Keratinocyte (primary cell): ENCODE measurements around the gene DNAJC27. TPM values are rescaled to one million over a fixed set of nuclear protein-coding genes. Genes with fewer than 3 reads are reported as not detected.

Source experiments
- DNase-seq: peaks from one replicate; pipeline ENCODE4 v3.0.0-alpha.2; 2011; ENCODE audit warnings: low read depth, missing footprints, low spot score
- FAIRE-seq: peaks from 2 replicates; lab custom pipeline; 2011; peaks lifted over from hg19 to GRCh38; lab: Jason Lieb, UNC
- H2AFZ ChIP-seq: 2 replicates; pipeline ENCODE4 v1.6.0; 2012; ENCODE audit warnings: low read length, control low read depth, inconsistent platforms; ENCODE audit not compliant: control insufficient read depth
- H3K27ac ChIP-seq: 2 replicates; pipeline ENCODE4 v1.5.1; 2011; ENCODE audit warnings: low read length; ENCODE audit not compliant: control insufficient read depth, insufficient read depth
- H3K27me3 ChIP-seq: 3 replicates; pipeline ENCODE4 v1.6.0; 2011; ENCODE audit warnings: low read length; ENCODE audit not compliant: control insufficient read depth, insufficient read depth; ENCODE audit errors: extremely low read depth
- H3K36me3 ChIP-seq, 2 experiments: 2 replicates in 1 of 2; 3 replicates in 1 of 2; pipeline ENCODE4 v1.5.1; 2011; ENCODE audit warnings: low read length in 2 of 2, mild to moderate bottlenecking in 1 of 2; ENCODE audit not compliant: control insufficient read depth in 2 of 2, insufficient read depth in 2 of 2; ENCODE audit errors: extremely low read depth in 1 of 2
- H3K4me1 ChIP-seq: 3 replicates; pipeline ENCODE4 v1.5.1; 2011; ENCODE audit warnings: low read length; ENCODE audit not compliant: control insufficient read depth, insufficient read depth; ENCODE audit errors: extremely low read depth
- H3K4me2 ChIP-seq: 3 replicates; pipeline ENCODE4 v1.6.0; 2011; ENCODE audit warnings: low read depth, low read length; ENCODE audit not compliant: control insufficient read depth, insufficient read depth; ENCODE audit errors: extremely low read depth
- H3K4me3 ChIP-seq, 3 experiments: fragments of 200-600 bp in 1 of 3; sonication (generic) in 1 of 3; 2 replicates in 2 of 3; 3 replicates in 1 of 3; pipeline ENCODE4 v1.5.1; 2011 to 2016; ENCODE audit warnings: low read length in 3 of 3, mild to moderate bottlenecking in 3 of 3, control low read depth in 2 of 3, inconsistent platforms in 1 of 3, low read depth in 1 of 3, mixed read lengths in 1 of 3, mixed run types in 1 of 3, moderate library complexity in 1 of 3; ENCODE audit not compliant: control insufficient read depth in 2 of 3, insufficient read depth in 2 of 3; ENCODE audit errors: extremely low read depth in 1 of 3
- H3K79me2 ChIP-seq: 2 replicates; pipeline ENCODE4 v1.6.0; 2012; ENCODE audit warnings: low read length; ENCODE audit not compliant: control insufficient read depth, insufficient read depth
- H3K9ac ChIP-seq: 3 replicates; pipeline ENCODE4 v1.6.0; 2011; ENCODE audit warnings: low read length; ENCODE audit not compliant: control insufficient read depth, insufficient read depth; ENCODE audit errors: extremely low read depth
- H3K9me1 ChIP-seq: 3 replicates; pipeline ENCODE4 v1.6.0; 2011; ENCODE audit warnings: low read length; ENCODE audit not compliant: control insufficient read depth, insufficient read depth; ENCODE audit errors: extremely low read depth
- H3K9me3 ChIP-seq: 2 replicates; pipeline ENCODE4 v1.5.1; 2012; ENCODE audit warnings: low read depth, low read length; ENCODE audit not compliant: control insufficient read depth
- H4K20me1 ChIP-seq: 3 replicates; pipeline ENCODE4 v1.6.0; 2011; ENCODE audit warnings: low read length; ENCODE audit not compliant: control insufficient read depth, insufficient read depth; ENCODE audit errors: extremely low read depth
- CTCF ChIP-seq, 3 experiments: IDR thresholded peaks in 1 of 3; conservative IDR thresholded peaks in 1 of 3; optimal IDR thresholded peaks in 1 of 3; 2 replicates in 2 of 3; 3 replicates in 1 of 3; pipeline versions ENCODE3 to v1.5.1; 2011; ENCODE audit warnings: low read length in 3 of 3, mild to moderate bottlenecking in 3 of 3, moderate library complexity in 2 of 3, control low read depth in 1 of 3, inconsistent platforms in 1 of 3; ENCODE audit not compliant: insufficient read depth in 2 of 3; ENCODE audit errors: extremely low read depth in 1 of 3
- EZH2 ChIP-seq: IDR thresholded peaks from one replicate; pipeline ENCODE4 v1.6.1; 2012; ENCODE audit warnings: inconsistent platforms, mild to moderate bottlenecking, low read length, moderate library complexity
- dilution Hi-C: fragments of 300-500 bp; cut with MboI; formaldehyde crosslinking; loops from one replicate; pipeline ENCODE4 v1.7.0; 2020; ENCODE audit warnings: low sequenced_read_pairs; ENCODE audit not compliant: extremely low pct_ligation_motif_present
- polyA plus RNA-seq, 5 experiments: library from polyadenylated mRNA; depleted of rRNA in 3 of 5; stranded (reverse) in 3 of 5; stranded (forward) in 1 of 5; unstranded in 1 of 5; fragments of >200 nt; gene quantifications; 1 replicate in 1 of 5; 2 replicates in 3 of 5; 3 replicates in 1 of 5; pipeline versions ENCODE4 v1.2.1 to v1.2.3, GENCODE V29; 2011 to 2012; ENCODE audit warnings: missing spikeins in 2 of 5, low read depth in 1 of 5, low replicate concordance in 1 of 5

Gene DNAJC27
- polyA plus RNA-seq, 1 donor (not counting 4 experiments of a cell fraction or from before 2014, with no cell fraction given) = 3.4 TPM

- no peak overlapping the region for H3K9ac ChIP-seq
- no peak for DNase-seq
- no peak overlapping the region for H3K27ac ChIP-seq
- FAIRE-seq = no peak
- TF ChIP-seq CTCF (optimal IDR thresholded peaks at IDR 0.05 in 1 of 3, IDR thresholded peaks at IDR 0.05 in 1 of 3, conservative IDR thresholded peaks at IDR 0.05 in 1 of 3; ENCODE audit: extremely low read depth in 1 of 3, insufficient read depth in 2 of 3, low read length in 3 of 3) = no peak
- no peak for TF ChIP-seq EZH2
- peaks cover 3% of the 10 kb centered on the region for H3K9me3 ChIP-seq
- no peaks in the 10 kb centered on the region for H3K27me3 ChIP-seq
- no peaks in the 10 kb centered on the region for H3K79me2 ChIP-seq
- dilution Hi-C loops = no loop called here
- H3K4me3 ChIP-seq = no peak overlapping the region
- H3K4me2 ChIP-seq = no peak overlapping the region
- no peaks in the 10 kb centered on the region for H3K4me1 ChIP-seq
- peaks cover 0 to 8% of the 10 kb centered on the region in 2 experiments for H3K36me3 ChIP-seq
- no peaks in the 10 kb centered on the region for H3K9me1 ChIP-seq
- H2AFZ ChIP-seq = no peak overlapping the region
- H4K20me1 ChIP-seq = no peaks in the 10 kb centered on the region
Measured at GRCh38 chr2:24899361-24899910, 72.3 kb downstream of the DNAJC27 start.

GRCh38 chr2:24898122-24899109 lies 73.3 kb downstream of the DNAJC27 start:
- dilution Hi-C loops = no loop called here
- Histone ChIP-seq H2AFZ (no peak overlapping the region), H3K9ac (no peak overlapping the region), H3K27ac (no peak overlapping the region), H3K4me2 (no peak overlapping the region), H3K36me3 (peaks cover 0 to 8% of the 10 kb centered on the region in 2 experiments), H3K4me3 (no peak overlapping the region), H3K4me1 (no peaks in the 10 kb centered on the region), H4K20me1 (no peaks in the 10 kb centered on the region), H3K9me1 (no peaks in the 10 kb centered on the region), H3K9me3 (peaks cover 5% of the 10 kb centered on the region), H3K27me3 (no peaks in the 10 kb centered on the region), H3K79me2 (no peaks in the 10 kb centered on the region)
- TF ChIP-seq EZH2 (no peak), CTCF (optimal IDR thresholded peaks at IDR 0.05 in 1 of 3, IDR thresholded peaks at IDR 0.05 in 1 of 3, conservative IDR thresholded peaks at IDR 0.05 in 1 of 3; ENCODE audit: extremely low read depth in 1 of 3, insufficient read depth in 2 of 3, low read length in 3 of 3) (no peak)
- DNase-seq (no peak), FAIRE-seq (no peak)
